ENCODE results near the gene TLE2. TPM values are rescaled to one million over a fixed set of nuclear protein-coding genes. Genes with fewer than 3 reads are reported as not detected.

Gene TLE2
- total and polyA plus RNA-seq, 2 of the 4 experiments (the other 2 are of a cell fraction): under 0.01 to 0.41 TPM

DNA sequence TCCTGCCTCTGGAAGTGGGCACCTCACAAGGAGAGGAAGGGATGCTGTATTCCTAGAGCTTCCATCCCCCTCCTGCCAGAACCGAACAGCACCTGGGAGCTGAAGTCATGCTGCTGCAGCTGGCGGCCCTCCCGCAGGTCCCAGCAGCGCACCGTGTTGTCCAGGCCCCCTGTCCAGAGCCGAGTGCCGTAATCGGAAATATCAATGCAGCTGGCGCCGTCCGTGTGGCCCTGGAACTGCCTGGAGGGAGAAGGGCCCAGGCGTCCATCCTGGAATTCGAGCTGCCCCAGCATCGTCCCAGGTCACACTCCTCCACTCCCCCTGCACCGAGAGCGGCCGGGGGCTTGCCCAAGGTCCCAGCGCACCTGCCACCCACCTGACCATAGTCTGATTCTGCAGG lies 23.7 kb downstream of the TLE2 start:
- no peak overlapping the region for H3K4ac ChIP-seq (ENCODE audit: low read depth, low read length)
- H2BK120ac ChIP-seq (ENCODE audit: low read depth, low read length): no peak overlapping the region
- H3K9me1 ChIP-seq (ENCODE audit: insufficient read depth, low read length): no peaks in the 10 kb centered on the region
- H3K14ac ChIP-seq (replicated peaks; ENCODE audit: low read depth, low read length): no peak overlapping the region
- no peak overlapping the region for H3K56ac ChIP-seq (ENCODE audit: extremely low read depth, insufficient read depth, low read length)
- H2AK5ac ChIP-seq (ENCODE audit: low read depth, low read length): no peak overlapping the region
- no peak overlapping the region for H4K91ac ChIP-seq (ENCODE audit: insufficient read depth, low read depth, low read length)
- H3K79me1 ChIP-seq (ENCODE audit: low read depth in 1 of 2, low read length in 2 of 2): no peaks in the 10 kb centered on the region
- no peak for DNase-seq
- H3K9ac ChIP-seq (ENCODE audit: low read depth, low read length): no peak overlapping the region
- H3K4me1 ChIP-seq (ENCODE audit: control insufficient read depth, insufficient read depth, low read length): no peaks in the 10 kb centered on the region
- no TSS peak for BruUV-seq (replicated peaks)
- in situ Hi-C loops (cut with MboI; ENCODE audit: low sequenced_read_pairs) (no loop called here), intact Hi-C loops (cut with micrococcal nuclease) (no loop called here), dilution Hi-C loops (cut with HindIII; ENCODE audit: low sequenced_read_pairs, unreplicated experiment) (no loop called here)
- H2AFZ ChIP-seq (replicated peaks; ENCODE audit: low read length, poor library complexity): no peak overlapping the region
- H3K4me3 ChIP-seq (ENCODE audit: insufficient read depth, low read depth, low read length): no peak overlapping the region
- no peak overlapping the region for H4K8ac ChIP-seq (ENCODE audit: low read depth in 2 of 2, low read length in 2 of 2)
- H2AK9ac ChIP-seq (replicated peaks; ENCODE audit: low read depth, low read length, poor library complexity): no peak overlapping the region
- no peak overlapping the region for H3K4me2 ChIP-seq (ENCODE audit: low read depth, low read length)
- WGBS, 2 experiments (ENCODE audit: extremely low coverage in 2 of 2, insufficient read length in 1 of 2): 84% methylated on average over 8 of the region's 18 CpGs; no CpG with 5 or more reads in 1 of the 2 experiments
- no peaks in the 10 kb centered on the region for H3K36me3 ChIP-seq (ENCODE audit: control insufficient read depth, insufficient read depth, low read length)
- H4K20me1 ChIP-seq (ENCODE audit: insufficient read depth, low read length): no peaks in the 10 kb centered on the region
- H3K27me3 ChIP-seq (ENCODE audit: control insufficient read depth, insufficient read depth, low read length): peaks cover 9% of the 10 kb centered on the region; the same call in 1 of the 2 replicates
- H3K27ac ChIP-seq (ENCODE audit: insufficient read depth, low read length): no peak overlapping the region
- ChIA-PET POLR2A (ENCODE audit: unreplicated experiment) (interaction anchor here (0.5 to 0.6 kb wide), 2 partner anchors 23 to 246 kb away, joined by 3 to 40 read pairs; no protein-coding TSS in a partner anchor), CTCF (interaction anchor here (0.5 to 0.9 kb wide), 3 partner anchors 30 to 214 kb away, joined by 3 read pairs; no protein-coding TSS in a partner anchor)
- no peak overlapping the region for H2BK5ac ChIP-seq (ENCODE audit: low read depth, low read length, poor library complexity, severe bottlenecking)
- no peak overlapping the region for H3K18ac ChIP-seq (ENCODE audit: low read depth, low read length)
- no peak overlapping the region for H2BK20ac ChIP-seq (ENCODE audit: low read depth, low read length)
- H3K23ac ChIP-seq (ENCODE audit: low read depth, low read length): no peak overlapping the region
- no peaks in the 10 kb centered on the region for H3K9me3 ChIP-seq (ENCODE audit: control insufficient read depth, insufficient read depth, low read length)
- ATAC-seq (ENCODE audit: low read depth): no peak
- H4K5ac ChIP-seq (ENCODE audit: low read depth, low read length): no peak overlapping the region
- no peak overlapping the region for H2BK15ac ChIP-seq (ENCODE audit: low read depth, low read length)
- TF ChIP-seq RAD21 (IDR thresholded peaks at IDR 0.05; ENCODE audit: low read length) (no peak), MXI1 (IDR thresholded peaks at IDR 0.05; ENCODE audit: borderline replicate concordance, low read depth, low read length) (no peak), CEBPB (IDR thresholded peaks at IDR 0.05; ENCODE audit: low read depth, low read length) (no peak), MAZ (IDR thresholded peaks at IDR 0.05; ENCODE audit: borderline replicate concordance, low read depth, low read length) (no peak), SMC3 (IDR thresholded peaks at IDR 0.05; ENCODE audit: low read depth, low read length) (no peak), MAFK (IDR thresholded peaks at IDR 0.05; ENCODE audit: low read depth, low read length) (no peak), BHLHE40 (IDR thresholded peaks at IDR 0.05; ENCODE audit: low read depth, low read length) (no peak), RFX5 (IDR thresholded peaks at IDR 0.05; ENCODE audit: low read depth, low read length) (no peak), USF2 (IDR thresholded peaks at IDR 0.05; ENCODE audit: low read depth, low read length) (no peak), FOS (IDR thresholded peaks at IDR 0.05; ENCODE audit: low read depth, low read length) (no peak), CHD1 (IDR thresholded peaks at IDR 0.05; ENCODE audit: low read depth, low read length) (no peak), RCOR1 (IDR thresholded peaks at IDR 0.05; ENCODE audit: insufficient replicate concordance, low read length) (no peak), POLR2A (IDR thresholded peaks at IDR 0.05; ENCODE audit: low read depth, low read length) (no peak), NFE2L2 (IDR thresholded peaks at IDR 0.05; ENCODE audit: low read depth, low read length) (no peak)
- TF ChIP-seq, protein P1, sequence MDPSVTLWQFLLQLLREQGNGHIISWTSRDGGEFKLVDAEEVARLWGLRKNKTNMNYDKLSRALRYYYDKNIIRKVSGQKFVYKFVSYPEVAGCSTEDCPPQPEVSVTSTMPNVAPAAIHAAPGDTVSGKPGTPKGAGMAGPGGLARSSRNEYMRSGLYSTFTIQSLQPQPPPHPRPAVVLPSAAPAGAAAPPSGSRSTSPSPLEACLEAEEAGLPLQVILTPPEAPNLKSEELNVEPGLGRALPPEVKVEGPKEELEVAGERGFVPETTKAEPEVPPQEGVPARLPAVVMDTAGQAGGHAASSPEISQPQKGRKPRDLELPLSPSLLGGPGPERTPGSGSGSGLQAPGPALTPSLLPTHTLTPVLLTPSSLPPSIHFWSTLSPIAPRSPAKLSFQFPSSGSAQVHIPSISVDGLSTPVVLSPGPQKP (IDR thresholded peaks at IDR 0.05; ENCODE audit: borderline replicate concordance, low read depth, low read length): no peak
- TF ChIP-seq, protein P2, sequence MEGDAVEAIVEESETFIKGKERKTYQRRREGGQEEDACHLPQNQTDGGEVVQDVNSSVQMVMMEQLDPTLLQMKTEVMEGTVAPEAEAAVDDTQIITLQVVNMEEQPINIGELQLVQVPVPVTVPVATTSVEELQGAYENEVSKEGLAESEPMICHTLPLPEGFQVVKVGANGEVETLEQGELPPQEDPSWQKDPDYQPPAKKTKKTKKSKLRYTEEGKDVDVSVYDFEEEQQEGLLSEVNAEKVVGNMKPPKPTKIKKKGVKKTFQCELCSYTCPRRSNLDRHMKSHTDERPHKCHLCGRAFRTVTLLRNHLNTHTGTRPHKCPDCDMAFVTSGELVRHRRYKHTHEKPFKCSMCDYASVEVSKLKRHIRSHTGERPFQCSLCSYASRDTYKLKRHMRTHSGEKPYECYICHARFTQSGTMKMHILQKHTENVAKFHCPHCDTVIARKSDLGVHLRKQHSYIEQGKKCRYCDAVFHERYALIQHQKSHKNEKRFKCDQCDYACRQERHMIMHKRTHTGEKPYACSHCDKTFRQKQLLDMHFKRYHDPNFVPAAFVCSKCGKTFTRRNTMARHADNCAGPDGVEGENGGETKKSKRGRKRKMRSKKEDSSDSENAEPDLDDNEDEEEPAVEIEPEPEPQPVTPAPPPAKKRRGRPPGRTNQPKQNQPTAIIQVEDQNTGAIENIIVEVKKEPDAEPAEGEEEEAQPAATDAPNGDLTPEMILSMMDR (conservative IDR thresholded peaks at IDR 0.05; ENCODE audit: low read depth, low read length): no peak
